Measurements from ENCODE around the gene C10orf88.
"Not testable (repeated sequence)": the region's sequence is repeated elsewhere in the genome, so short reads cannot be mapped to it uniquely, and the experiment has no call there.

The C10orf88 gene

DNA sequence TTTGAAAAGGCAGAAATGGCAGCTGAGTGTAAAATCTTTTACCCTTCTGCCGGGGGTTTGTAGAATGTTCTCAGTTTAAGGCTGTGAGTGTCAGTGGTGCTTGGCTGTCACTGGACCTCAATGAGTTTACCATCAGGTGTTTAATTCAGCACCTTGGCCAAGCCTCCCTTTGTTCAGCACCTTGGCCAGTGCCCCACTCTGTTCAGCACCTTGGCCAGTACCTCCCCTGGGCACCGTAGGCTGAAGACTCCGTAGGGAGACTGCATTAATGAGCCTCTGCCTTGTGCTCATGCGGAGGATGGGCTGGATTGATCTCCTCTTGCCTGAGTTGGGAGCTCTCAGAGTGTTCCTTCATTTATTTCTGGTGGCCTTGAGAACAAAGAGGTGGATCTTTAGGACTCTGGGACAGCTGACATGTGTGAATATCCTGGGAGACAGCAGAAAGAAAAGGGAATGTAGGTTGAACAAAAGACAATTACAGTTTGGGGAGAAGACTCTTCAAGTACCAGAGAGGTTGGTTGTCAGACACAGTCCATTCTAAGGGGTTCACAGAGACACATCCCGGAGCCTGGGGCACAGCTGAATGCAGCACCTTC, 42.0 kb downstream of the C10orf88 start:
- no peak for TF ChIP-seq EZH2phosphoT487 (IDR thresholded peaks at IDR 0.05; ENCODE audit: borderline replicate concordance, low read length)
- TF ChIP-seq, protein P1, sequence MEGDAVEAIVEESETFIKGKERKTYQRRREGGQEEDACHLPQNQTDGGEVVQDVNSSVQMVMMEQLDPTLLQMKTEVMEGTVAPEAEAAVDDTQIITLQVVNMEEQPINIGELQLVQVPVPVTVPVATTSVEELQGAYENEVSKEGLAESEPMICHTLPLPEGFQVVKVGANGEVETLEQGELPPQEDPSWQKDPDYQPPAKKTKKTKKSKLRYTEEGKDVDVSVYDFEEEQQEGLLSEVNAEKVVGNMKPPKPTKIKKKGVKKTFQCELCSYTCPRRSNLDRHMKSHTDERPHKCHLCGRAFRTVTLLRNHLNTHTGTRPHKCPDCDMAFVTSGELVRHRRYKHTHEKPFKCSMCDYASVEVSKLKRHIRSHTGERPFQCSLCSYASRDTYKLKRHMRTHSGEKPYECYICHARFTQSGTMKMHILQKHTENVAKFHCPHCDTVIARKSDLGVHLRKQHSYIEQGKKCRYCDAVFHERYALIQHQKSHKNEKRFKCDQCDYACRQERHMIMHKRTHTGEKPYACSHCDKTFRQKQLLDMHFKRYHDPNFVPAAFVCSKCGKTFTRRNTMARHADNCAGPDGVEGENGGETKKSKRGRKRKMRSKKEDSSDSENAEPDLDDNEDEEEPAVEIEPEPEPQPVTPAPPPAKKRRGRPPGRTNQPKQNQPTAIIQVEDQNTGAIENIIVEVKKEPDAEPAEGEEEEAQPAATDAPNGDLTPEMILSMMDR (IDR thresholded peaks at IDR 0.05; ENCODE audit: low read depth, low read length, poor library complexity, severe bottlenecking), result no peak
- Histone ChIP-seq H4K20me1 (ENCODE audit: control insufficient read depth, insufficient read depth, low read depth, low read length) (no peaks in the 10 kb centered on the region), H3K36me3 (ENCODE audit: control insufficient read depth, low read length) (no peaks in the 10 kb centered on the region), H3K27ac (ENCODE audit: low read depth, low read length) (no peak overlapping the region), H3K4me3 (ENCODE audit: low read length) (no peak overlapping the region), H3K4me1 (ENCODE audit: control insufficient read depth, low read length) (no peaks in the 10 kb centered on the region), H3K9me3 (ENCODE audit: control insufficient read depth, insufficient read depth, low read length) (no peaks in the 10 kb centered on the region), H3K27me3 (ENCODE audit: control insufficient read depth, low read length) (peaks cover 3% of the 10 kb centered on the region; the same call in 1 of the 2 replicates), H3K9me2 (replicated peaks; ENCODE audit: control insufficient read depth, low read length) (no peaks in the 10 kb centered on the region), H3F3A (ENCODE audit: control insufficient read depth, insufficient read depth) (no peaks in the 10 kb centered on the region), H3K79me2 (ENCODE audit: control insufficient read depth, low read length) (no peaks in the 10 kb centered on the region), H3K4me2 (ENCODE audit: low read length) (no peak overlapping the region)

DNA sequence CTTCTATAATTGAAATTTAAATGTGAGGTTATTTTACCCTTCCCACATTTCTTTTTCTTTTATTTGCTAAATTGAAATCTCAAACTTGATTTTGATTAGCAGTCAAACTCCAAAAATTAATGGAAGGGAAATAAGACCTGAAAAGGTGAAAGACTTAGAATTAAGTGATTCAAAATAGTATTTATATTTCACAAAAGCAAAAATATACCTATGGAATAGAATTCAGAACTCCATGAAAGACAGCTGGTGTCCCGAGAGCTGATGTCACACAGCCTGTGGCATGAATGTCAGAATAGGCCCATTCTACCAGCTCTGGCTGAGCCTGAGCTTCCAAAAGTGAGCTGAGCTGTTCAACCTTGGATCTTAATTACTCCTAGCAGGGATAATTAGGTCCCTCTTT, 43.7 kb downstream of the C10orf88 start, which contains the start of gene FAM24A:
Gene FAM24A, plus strand, starts transcription at position 301 of the 400 bp plus-strand sequence. CDS start 1,025 bp downstream, outside the sequence.
- Histone ChIP-seq H3F3A (ENCODE audit: control insufficient read depth, insufficient read depth) (no peaks in the 10 kb centered on the region), H3K4me3 (ENCODE audit: low read length) (no peak within 1 kb of the TSS), H3K27me3 (ENCODE audit: control insufficient read depth, low read length) (peaks cover 3% of the 10 kb centered on the region; the same call in 1 of the 2 replicates), H3K79me2 (ENCODE audit: control insufficient read depth, low read length) (no peaks in the 10 kb centered on the region), H3K4me1 (ENCODE audit: control insufficient read depth, low read length) (no peaks in the 10 kb centered on the region), H3K36me3 (ENCODE audit: control insufficient read depth, low read length) (no peaks in the 10 kb centered on the region), H3K9me3 (ENCODE audit: control insufficient read depth, insufficient read depth, low read length) (no peaks in the 10 kb centered on the region), H3K4me2 (ENCODE audit: low read length) (no peak within 1 kb of the TSS), H3K9me2 (replicated peaks; ENCODE audit: control insufficient read depth, low read length) (no peaks in the 10 kb centered on the region), H4K20me1 (ENCODE audit: control insufficient read depth, insufficient read depth, low read depth, low read length) (no peaks in the 10 kb centered on the region), H3K27ac (ENCODE audit: low read depth, low read length) (no peak within 1 kb of the TSS)
- TF ChIP-seq, protein P1 (IDR thresholded peaks at IDR 0.05; ENCODE audit: low read depth, low read length, poor library complexity, severe bottlenecking), result no peak
- TF ChIP-seq EZH2phosphoT487 (IDR thresholded peaks at IDR 0.05; ENCODE audit: borderline replicate concordance, low read length), result no peak

DNA sequence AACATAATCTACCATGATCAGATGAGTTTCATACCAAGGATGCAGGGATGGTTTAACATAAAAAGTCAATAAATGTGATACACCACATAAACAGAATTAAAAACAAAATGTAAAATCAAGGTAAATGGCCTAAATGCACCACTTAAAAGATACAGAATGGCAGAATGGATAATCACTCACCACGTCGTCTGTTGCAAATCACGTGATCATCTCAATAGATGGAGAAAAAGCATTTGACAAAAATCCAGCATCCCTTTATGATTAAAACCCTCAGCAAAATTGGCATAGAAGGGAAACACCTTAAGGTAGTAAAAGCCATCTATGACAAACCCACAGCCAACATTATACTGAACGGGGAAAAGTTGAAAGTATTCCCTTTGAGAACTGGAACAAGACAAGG, 50.2 kb downstream of the C10orf88 start:
- not testable (repeated sequence) for H3K9me2 ChIP-seq (replicated peaks; ENCODE audit: control insufficient read depth, low read length)

DNA sequence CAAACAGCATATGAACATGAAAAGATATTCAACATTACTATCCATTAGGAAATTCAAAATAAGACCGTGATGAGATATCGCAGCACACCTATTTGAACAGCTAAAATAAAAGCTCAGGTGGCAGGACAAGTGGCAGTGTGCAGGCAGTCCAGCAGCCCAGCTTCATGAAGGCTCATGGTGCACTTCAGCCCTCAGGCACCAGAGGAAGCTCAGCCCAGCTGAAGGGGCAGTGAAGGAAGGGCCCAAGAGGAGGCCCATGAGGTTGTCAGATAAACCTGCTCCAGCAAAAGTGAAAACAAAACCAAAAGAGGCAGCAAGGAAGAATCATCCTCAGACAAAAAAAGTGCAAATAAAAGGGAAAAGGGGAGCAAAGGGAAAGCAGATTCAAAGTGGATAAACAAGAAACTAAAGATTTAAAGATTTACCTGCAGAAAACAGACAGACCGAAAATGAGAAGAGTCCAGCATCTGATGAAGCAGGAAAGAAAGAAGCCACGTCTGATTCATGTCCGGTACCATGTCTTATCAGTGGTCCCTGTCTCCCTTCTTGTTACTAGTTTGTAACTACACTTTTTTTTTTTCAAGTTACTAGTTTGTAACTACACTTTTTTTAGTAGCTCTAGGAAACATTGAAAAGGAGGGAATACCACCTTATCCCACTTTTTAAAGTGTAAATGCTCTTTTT, 59.6 kb downstream of the C10orf88 start:
- no peaks in the 10 kb centered on the region for H3K9me3 ChIP-seq (ENCODE audit: control insufficient read depth, insufficient read depth, low read length)
- H3K79me2 ChIP-seq (ENCODE audit: control insufficient read depth, low read length), result no peaks in the 10 kb centered on the region
- no peak overlapping the region for H3K4me2 ChIP-seq (ENCODE audit: low read length)
- no peaks in the 10 kb centered on the region for H3K4me1 ChIP-seq (ENCODE audit: control insufficient read depth, low read length)
- H3K27me3 ChIP-seq (ENCODE audit: control insufficient read depth, low read length), result no peaks in the 10 kb centered on the region
- H3F3A ChIP-seq (ENCODE audit: control insufficient read depth, insufficient read depth), result no peaks in the 10 kb centered on the region
- H3K27ac ChIP-seq (ENCODE audit: low read depth, low read length), result no peak overlapping the region
- H3K9me2 ChIP-seq (replicated peaks; ENCODE audit: control insufficient read depth, low read length), result no peaks in the 10 kb centered on the region
- no peak for TF ChIP-seq EZH2phosphoT487 (IDR thresholded peaks at IDR 0.05; ENCODE audit: borderline replicate concordance, low read length)
- H3K4me3 ChIP-seq (ENCODE audit: low read length), result no peak overlapping the region
- no peaks in the 10 kb centered on the region for H3K36me3 ChIP-seq (ENCODE audit: control insufficient read depth, low read length)
- no peaks in the 10 kb centered on the region for H4K20me1 ChIP-seq (ENCODE audit: control insufficient read depth, insufficient read depth, low read depth, low read length)

More for the DNA sequence above, 50.2 kb downstream of the C10orf88 start:
- not testable (repeated sequence) for H3K4me2 ChIP-seq (ENCODE audit: low read length); H3K4me3 ChIP-seq (ENCODE audit: low read length); H3K36me3 ChIP-seq (ENCODE audit: control insufficient read depth, low read length); H3K9me3 ChIP-seq (ENCODE audit: control insufficient read depth, insufficient read depth, low read length); H4K20me1 ChIP-seq (ENCODE audit: control insufficient read depth, insufficient read depth, low read depth, low read length); H3K27me3 ChIP-seq (ENCODE audit: control insufficient read depth, low read length); H3F3A ChIP-seq (ENCODE audit: control insufficient read depth, insufficient read depth); H3K27ac ChIP-seq (ENCODE audit: low read depth, low read length); H3K4me1 ChIP-seq (ENCODE audit: control insufficient read depth, low read length); H3K79me2 ChIP-seq (ENCODE audit: control insufficient read depth, low read length)

All from DOHH2 (cell line).